ENCODE results near the gene TMED4.

The TMED4 gene

GRCh38 chr7:44581879-44582603, at the start of gene TMED4:
TSS of gene TMED4 (minus strand) at chr7:44582231. CDS start at chr7:44582206, 25 bp downstream.
- peak; percentile 95 for DNase-seq (ENCODE audit: low read depth)

- no peak for DNase-seq (ENCODE audit: low read depth)
Measured at GRCh38 chr7:44631458-44632115, 49.6 kb upstream of the TMED4 start.

GRCh38 chr7:44630792-44631457, 48.9 kb upstream of the TMED4 start:
- no peak for DNase-seq (ENCODE audit: low read depth)

- no peak for DNase-seq (ENCODE audit: low read depth)
Measured at GRCh38 chr7:44629829-44630522, 47.9 kb upstream of the TMED4 start.

GRCh38 chr7:44626620-44627019, 44.6 kb upstream of the TMED4 start:
- no peak for DNase-seq (ENCODE audit: low read depth)

GRCh38 chr7:44625526-44626471, 43.8 kb upstream of the TMED4 start:
- DNase-seq (ENCODE audit: low read depth) = no peak

GRCh38 chr7:44624318-44624717, 42.3 kb upstream of the TMED4 start:
- DNase-seq (ENCODE audit: low read depth) = no peak

GRCh38 chr7:44622342-44623151, 40.5 kb upstream of the TMED4 start:
- peak; percentile 63 for DNase-seq (ENCODE audit: low read depth)

GRCh38 chr7:44621750-44622103, 39.7 kb upstream of the TMED4 start:
- no peak for DNase-seq (ENCODE audit: low read depth)

GRCh38 chr7:44621034-44621749, 39.2 kb upstream of the TMED4 start:
- DNase-seq (ENCODE audit: low read depth) = no peak

- no peak for DNase-seq (ENCODE audit: low read depth)
Measured at GRCh38 chr7:44618753-44619152, 36.7 kb upstream of the TMED4 start.

GRCh38 chr7:44618045-44618444, 36.0 kb upstream of the TMED4 start:
- no peak for DNase-seq (ENCODE audit: low read depth)

GRCh38 chr7:44617225-44617890, 35.3 kb upstream of the TMED4 start:
- DNase-seq (ENCODE audit: low read depth) = peak; percentile 67

GRCh38 chr7:44616545-44616944, 34.5 kb upstream of the TMED4 start:
- no peak for DNase-seq (ENCODE audit: low read depth)

- DNase-seq (ENCODE audit: low read depth) = no peak
Measured at GRCh38 chr7:44615793-44616192, 33.8 kb upstream of the TMED4 start.

- DNase-seq (ENCODE audit: low read depth) = no peak
Measured at GRCh38 chr7:44615149-44615611, 33.1 kb upstream of the TMED4 start.

- DNase-seq (ENCODE audit: low read depth) = no peak
Measured at GRCh38 chr7:44609829-44610228, 27.8 kb upstream of the TMED4 start.

GRCh38 chr7:44608916-44609648, 27.1 kb upstream of the TMED4 start:
- DNase-seq (ENCODE audit: low read depth) = peak; percentile 32
